ENCODE data around the gene FMN2. TPM values are rescaled to one million over a fixed set of nuclear protein-coding genes. Genes with fewer than 3 reads are reported as not detected.

Gene FMN2
- total RNA-seq, 1 donor, result 34.5 TPM

- TF ChIP-seq CTCF (IDR thresholded peaks at IDR 0.05; ENCODE audit: insufficient read depth, low read length), result no peak
- DNase-seq (ENCODE audit: low read depth), result no peak
Observed at GRCh38 chr1:240145120-240145519, 53.4 kb downstream of the FMN2 start.

GRCh38 chr1:240148333-240148732 is 56.6 kb downstream of the FMN2 start:
- no peak for DNase-seq (ENCODE audit: low read depth)
- no peak for TF ChIP-seq CTCF (IDR thresholded peaks at IDR 0.05; ENCODE audit: insufficient read depth, low read length)
- H3K4me3 ChIP-seq (ENCODE audit: low read depth, low read length), result no peak overlapping the region

More at GRCh38 chr1:240145120-240145519, 53.4 kb downstream of the FMN2 start:
- H3K4me3 ChIP-seq (ENCODE audit: low read depth, low read length), result no peak overlapping the region

GRCh38 chr1:240149484-240150094 is 57.9 kb downstream of the FMN2 start:
- TF ChIP-seq CTCF (IDR thresholded peaks at IDR 0.05; ENCODE audit: insufficient read depth, low read length), result peak; percentile 67
- peak; percentile 71 for DNase-seq (ENCODE audit: low read depth)

GRCh38 chr1:240151136-240151735 is 59.6 kb downstream of the FMN2 start:
- no peak for TF ChIP-seq CTCF (IDR thresholded peaks at IDR 0.05; ENCODE audit: insufficient read depth, low read length)
- DNase-seq (ENCODE audit: low read depth), result no peak
- H3K4me3 ChIP-seq (ENCODE audit: low read depth, low read length), result no peak overlapping the region

More at GRCh38 chr1:240149484-240150094, 57.9 kb downstream of the FMN2 start:
- no peak overlapping the region for H3K4me3 ChIP-seq (ENCODE audit: low read depth, low read length)

GRCh38 chr1:240152611-240153297 is 61.1 kb downstream of the FMN2 start:
- TF ChIP-seq CTCF (IDR thresholded peaks at IDR 0.05; ENCODE audit: insufficient read depth, low read length), result no peak
- no peak for DNase-seq (ENCODE audit: low read depth)
- H3K4me3 ChIP-seq (ENCODE audit: low read depth, low read length), result no peak overlapping the region

GRCh38 chr1:240155605-240156004 is 63.9 kb downstream of the FMN2 start:
- DNase-seq (ENCODE audit: low read depth), result no peak
- TF ChIP-seq CTCF (IDR thresholded peaks at IDR 0.05; ENCODE audit: insufficient read depth, low read length), result no peak
- H3K4me3 ChIP-seq (ENCODE audit: low read depth, low read length), result no peak overlapping the region
